T47D (cell line): Measurements from ENCODE around the gene ACADM.
A peak's percentile ranks its signal among the peaks of the same experiment; 100 is the strongest.
"Not testable (repeated sequence)": the region's sequence is repeated elsewhere in the genome, so short reads cannot be mapped to it uniquely, and the experiment has no call there.

Source experiments
- DNase-seq, 2 experiments: peaks; one replicate each; pipeline versions ENCODE4 v3.0.0 to v3.0.0-alpha.2; 2011 to 2012; ENCODE audit warnings: low read depth in 1 of 2, low spot score in 1 of 2
- JUND ChIP-seq: IDR thresholded peaks from 2 replicates; pipeline ENCODE4 v1.6.1; 2012; ENCODE audit warnings: low read depth
- in situ Hi-C: cut with HindIII; loops from 2 replicates; pipeline ENCODE4 v1.10.0; 2016; ENCODE audit warnings: low sequenced_read_pairs, low pct_unique_long_range_greater_than_20kb

The ACADM gene

DNA sequence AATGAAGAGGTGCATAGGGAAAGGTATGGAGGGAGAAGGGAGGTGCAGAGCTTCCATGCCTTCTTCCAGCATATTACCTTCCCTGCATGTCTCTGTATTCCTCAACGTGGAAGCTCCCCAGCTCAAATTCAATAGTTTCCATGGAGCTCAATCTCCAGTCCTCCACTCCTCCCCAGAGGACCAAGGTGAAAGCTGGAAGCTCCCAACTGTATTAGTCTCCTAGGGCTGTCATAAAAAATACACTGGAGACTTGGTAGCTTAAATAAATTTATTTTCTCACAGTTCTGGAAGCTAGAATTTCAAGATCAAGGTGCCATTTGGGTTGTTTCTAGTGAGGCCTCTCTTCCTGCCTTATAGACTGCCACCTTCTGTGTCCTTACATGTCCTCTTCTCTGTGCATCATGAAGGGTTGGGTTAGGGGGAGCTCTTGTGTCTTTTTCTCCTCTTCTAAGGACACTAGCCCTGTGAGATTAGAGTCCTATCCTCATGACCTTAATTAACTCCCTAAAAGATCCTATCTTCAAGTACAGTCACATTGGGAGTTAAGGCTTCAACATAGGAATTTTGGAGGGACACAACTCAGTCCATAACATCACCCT lies 39.6 kb downstream of the ACADM start:
- in situ Hi-C loops: no loop called here
- no peak for TF ChIP-seq JUND
- DNase-seq: no peak

DNA sequence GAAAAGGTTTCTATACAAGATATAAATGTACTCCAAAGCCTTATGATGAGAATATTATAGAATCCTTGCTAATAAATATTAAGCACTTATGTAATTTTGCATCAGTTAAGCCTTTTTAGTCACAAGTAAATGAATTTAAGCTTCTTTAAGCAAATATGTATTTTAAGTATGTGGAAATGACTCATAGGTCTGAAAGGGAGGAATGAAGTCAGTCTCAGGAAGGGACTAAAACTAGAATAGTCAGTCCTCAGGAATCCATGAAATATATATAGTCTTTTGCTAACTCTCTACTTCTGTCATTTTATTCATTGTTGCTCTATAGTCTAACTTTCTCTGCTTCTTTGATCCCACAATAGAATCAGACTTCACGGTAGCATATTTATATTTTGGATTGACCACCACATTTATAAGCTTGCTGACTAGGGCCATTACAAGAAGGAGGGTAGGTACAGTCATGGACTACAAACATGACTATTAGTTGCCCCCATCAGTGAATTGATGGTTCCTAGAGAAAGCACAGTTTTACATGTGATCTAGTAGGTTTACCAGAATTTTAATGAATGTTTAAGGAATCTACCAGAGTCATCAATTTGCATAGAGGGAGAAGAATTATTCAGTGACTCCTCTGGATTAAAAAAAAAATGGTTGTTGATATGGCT lies 41.3 kb downstream of the ACADM start:
- TF ChIP-seq JUND: no peak
- in situ Hi-C loops: no loop called here
- DNase-seq: no peak

DNA sequence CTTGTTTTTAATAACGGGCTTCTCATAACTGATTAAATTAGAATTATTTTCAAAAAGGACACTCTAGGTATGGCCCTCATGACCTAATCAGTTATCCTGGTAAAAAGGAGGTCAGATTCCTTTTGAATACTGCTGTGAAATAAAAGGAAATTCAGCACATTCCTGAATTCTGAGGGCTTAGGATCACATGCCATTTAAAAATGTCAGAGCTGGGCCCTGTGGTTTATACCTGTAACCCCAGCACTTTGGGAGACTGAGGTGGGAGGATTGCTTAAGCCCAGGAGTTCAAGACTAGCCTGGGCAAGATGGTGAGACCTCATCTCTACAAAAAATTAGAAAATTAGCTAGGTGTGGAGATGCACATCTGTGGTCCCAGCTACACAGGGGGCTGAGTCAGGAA lies 43.5 kb downstream of the ACADM start:
- no peak for TF ChIP-seq JUND
- in situ Hi-C loops: no loop called here
- no peak for DNase-seq

DNA sequence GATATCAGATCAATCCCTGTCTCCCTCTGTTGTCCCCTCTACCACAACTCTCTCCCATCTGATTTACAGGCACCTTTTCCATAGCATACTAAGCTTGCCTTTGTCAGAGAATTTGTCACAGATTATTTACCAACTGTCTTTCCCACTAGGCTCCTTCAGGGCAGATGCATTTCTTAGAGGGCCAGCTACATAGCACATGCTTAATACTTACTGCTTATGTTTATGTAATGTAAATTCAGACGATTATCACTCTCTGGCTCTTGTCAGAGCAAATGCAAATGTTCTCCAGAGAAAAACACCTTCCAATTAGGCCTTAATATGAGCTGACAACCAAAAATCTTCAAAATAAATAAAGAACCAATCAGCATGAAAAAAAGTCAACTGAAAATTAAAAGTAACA lies 46.3 kb downstream of the ACADM start:
- no peak for TF ChIP-seq JUND
- in situ Hi-C loops: no loop called here
- DNase-seq: no peak

DNA sequence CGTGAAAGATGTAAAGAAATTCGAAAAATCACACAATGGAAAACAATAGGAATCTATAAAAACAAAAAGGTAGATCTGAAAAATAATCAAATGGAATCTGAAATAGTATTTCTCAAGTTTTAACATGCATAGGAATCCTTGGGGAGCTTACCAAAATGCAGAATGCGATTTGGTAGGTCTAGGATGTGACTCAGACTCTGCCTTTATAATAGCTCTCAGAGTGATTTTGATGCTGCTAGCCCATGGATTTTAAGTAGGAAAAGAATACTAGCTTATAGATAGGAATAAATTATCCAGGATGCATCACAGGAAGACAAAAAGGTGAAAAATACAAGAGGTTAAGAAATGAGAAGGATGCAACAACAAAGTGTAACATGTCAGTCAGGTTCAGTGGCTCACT lies 47.5 kb downstream of the ACADM start:
- in situ Hi-C loops: no loop called here
- no peak for TF ChIP-seq JUND
- no peak for DNase-seq

DNA sequence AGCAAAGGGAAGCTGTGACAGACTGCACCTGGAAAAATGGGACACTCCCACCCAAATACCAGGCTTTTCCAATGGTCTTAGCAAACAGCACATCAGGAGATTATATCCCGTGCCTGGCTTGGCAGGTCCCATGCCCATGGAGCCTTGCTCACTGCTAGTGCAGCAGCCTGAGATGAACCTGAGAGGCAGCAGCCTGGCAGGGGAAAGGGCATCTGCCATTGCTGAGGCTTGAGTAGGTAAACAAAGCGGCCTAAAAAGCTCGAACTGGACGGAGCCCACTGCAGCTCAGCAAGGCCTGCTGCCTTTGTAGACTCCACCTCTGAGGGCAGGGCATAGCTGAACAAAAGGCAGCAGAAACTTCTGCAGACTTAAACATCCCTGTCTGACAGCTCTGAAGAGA lies 53.3 kb downstream of the ACADM start:
- DNase-seq: not testable (repeated sequence)

DNA sequence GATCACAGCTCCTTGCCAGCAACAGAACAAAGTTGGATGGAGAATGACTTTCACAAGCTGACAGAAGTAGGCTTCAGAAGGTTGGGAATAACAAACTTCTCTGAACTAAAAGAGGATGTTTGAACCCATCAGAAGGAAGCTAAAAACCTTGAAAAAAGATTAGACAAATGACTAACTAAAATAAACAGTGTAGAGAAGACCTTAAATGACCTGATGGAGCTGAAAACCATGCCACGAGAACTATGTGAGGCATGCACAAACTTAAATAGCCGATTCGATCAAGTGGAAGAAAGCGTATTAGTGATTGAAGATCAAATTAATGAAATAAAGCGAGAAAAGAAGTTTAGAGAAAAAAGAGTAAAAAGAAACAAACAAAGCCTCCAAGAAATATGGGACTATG lies 54.2 kb downstream of the ACADM start:
- in situ Hi-C loops, DNase-seq: not testable (repeated sequence)

More for the DNA sequence above, 53.3 kb downstream of the ACADM start:
- in situ Hi-C loops: not testable (repeated sequence)

DNA sequence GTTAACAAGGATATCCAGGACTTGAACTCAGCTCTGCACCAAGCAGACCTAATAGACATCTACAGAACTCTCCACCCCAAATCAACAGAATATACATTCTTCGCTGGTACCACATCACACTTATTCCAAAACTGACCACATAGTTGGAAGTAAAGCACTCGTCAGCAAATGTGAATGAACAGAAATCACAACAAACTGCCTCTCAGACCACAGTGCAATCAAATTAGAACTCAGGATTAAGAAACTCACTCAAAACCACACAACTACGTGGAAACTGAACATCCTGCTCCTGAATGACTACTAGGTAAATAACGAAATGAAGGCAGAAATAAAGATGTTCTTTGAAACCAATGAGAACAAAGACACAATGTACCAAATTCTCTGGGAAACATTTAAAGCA lies 55.7 kb downstream of the ACADM start:
- DNase-seq, in situ Hi-C loops: not testable (repeated sequence)

DNA sequence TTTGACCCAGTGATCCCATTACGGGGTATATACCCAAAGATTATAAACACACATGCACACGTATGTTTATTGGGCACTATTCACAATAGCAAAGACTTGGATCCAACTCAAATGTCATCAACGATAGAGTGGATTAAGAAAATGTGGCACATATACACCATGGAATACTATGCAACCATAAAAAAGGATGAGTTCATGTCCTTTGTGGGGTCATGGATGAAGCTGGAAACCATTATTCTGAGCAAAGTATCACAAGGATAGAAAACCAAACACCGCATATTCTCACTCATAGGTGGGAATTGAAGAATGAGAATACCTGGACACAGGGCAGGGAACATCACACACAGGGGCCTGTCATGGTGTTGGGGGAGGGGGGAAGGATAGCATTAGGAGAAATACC lies 59.4 kb downstream of the ACADM start:
- in situ Hi-C loops, DNase-seq: not testable (repeated sequence)

DNA sequence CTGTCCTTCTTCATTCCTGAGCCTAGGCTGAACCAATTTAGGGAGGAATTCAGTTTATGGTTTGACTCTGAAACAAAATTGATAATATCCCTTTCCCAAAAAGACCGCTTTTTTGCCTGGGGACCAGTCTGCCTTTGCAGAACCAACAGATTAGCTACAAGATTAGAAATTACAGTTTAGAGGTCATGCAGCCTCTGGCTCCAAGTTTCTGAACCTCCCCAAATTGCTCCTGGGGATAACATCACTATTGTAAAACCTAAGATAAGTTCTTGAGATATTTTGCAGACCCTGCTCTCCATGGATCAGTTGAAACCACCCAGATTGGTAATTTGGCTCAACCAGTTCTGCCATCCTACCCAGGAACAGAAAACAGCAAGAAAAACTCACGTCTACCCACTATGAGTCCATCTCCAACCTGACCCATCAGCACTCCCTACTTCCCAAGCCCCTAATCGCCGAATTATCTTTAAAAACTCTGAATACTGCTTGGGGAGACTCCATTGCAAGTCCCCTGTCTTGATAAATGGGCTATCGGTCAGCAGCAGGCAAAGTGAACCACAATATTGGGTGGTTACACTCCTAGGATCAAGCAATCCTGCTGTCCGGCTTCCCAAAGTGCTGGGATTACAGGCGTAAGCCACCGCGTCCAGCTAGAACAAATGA lies 60.9 kb downstream of the ACADM start:
- no peak for TF ChIP-seq JUND
- in situ Hi-C loops: no loop called here
- no peak for DNase-seq

DNA sequence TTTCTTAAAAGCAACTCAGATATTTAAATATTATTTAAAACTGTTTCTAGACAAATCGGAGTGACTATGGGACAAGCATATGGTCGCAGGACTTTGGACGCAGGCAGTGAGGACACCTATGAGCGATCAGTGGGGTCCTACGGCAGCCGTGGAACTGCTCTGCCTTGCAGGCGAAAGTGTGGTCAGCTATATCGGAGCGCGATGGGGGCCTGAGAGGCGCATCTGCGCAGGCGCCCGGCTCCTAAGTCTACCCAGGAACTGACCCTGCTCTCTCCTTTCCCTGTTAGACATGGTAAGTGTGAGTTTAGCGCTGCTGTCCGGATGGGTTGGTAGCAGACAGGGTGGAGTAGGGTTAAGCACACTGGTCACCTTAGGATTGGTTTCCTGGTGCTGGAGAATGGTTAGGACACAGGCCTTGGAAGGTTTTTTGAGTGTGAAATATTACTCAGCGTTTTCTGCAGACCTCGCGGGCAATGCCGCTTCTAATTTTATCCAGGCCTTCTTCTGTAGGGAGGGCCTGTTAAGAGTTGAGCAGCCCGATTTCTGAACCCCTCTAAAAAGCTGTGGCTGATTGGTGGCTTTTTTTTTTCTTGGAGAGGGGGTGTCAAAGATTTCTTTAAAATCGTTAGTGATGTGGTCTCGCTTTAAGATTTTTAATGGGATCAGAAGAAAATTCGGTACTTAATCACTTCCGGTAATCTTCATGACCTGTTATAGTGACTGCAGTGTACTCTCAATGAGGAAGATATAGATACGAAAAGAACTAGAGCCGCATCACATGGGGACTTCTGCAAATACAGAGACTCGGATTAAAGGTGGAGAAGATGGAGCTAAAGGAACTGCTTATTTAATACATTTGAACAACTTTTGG lies 61.7 kb downstream of the ACADM start, which contains the start of gene RABGGTB:
RABGGTB (plus strand) TSS at position 274 of the 871 bp plus-strand sequence; CDS start at position 290, 16 bp downstream.
- peak; percentile 68 to 95 for DNase-seq
- in situ Hi-C loops: no loop called here
- TF ChIP-seq JUND: no peak

DNA sequence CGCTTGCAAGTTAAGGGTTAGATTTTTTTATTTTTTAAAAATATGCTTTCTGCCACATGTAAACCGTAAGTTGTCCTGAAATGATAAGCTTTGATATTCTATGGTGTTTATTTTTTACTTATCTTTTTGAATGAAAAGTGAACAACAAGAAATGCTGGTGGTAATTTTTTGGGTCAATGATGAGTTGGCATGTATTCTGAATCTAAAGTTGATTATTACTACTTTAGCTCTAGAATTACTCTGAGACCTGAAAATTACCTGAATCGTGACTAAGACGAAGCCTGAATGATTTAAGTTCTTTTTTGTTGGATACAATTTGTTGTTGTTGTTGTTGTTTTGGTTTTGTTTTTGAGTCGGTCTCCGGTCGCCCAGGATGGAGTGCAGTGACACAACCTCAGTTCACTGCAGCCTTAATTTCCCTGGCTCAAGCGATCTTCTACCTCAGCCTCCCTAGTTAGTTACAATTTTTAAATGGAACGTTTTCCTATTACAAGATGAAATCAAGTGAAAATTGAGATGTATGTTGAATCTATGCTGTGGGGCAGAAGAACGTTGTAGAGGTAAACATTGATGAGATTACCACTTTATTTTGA lies 62.5 kb downstream of the ACADM start:
- no peak for TF ChIP-seq JUND
- DNase-seq: no peak
- in situ Hi-C loops: no loop called here
